SH-SY5Y (cell line): Measurements from ENCODE around the gene MAP4K3.

Experiments
- GATA2 ChIP-seq: IDR thresholded peaks from 2 replicates; pipeline ENCODE4 v1.6.1; 2011; ENCODE audit warnings: mild to moderate bottlenecking, low read depth, low read length
- GATA3 ChIP-seq: IDR thresholded peaks from 2 replicates; pipeline ENCODE4 v1.6.1; 2011; ENCODE audit warnings: low read depth, mild to moderate bottlenecking, low read length, moderate library complexity

GRCh38 chr2:39210846-39211245 lies 226.2 kb downstream of the MAP4K3 start:
- TF ChIP-seq GATA3 (no peak), GATA2 (no peak)
